Body of pancreas (tissue), 4 donors: Measurements from ENCODE around the gene DEDD2.

Experiments used
- CTCF ChIP-seq, 7 experiments: fragments of 450-650 bp in 4 of 7; fragments of 200-600 bp in 3 of 7; sonication (generic) in 3 of 7; IDR thresholded peaks; one replicate each; pipeline ENCODE4 v1.5.1; 2016 to 2019; ENCODE audit warnings: antibody characterized with exemption in 7 of 7
- POLR2A ChIP-seq, 3 donors: fragments of 450-650 bp; IDR thresholded peaks; one replicate each; pipeline ENCODE4 v1.6.1; 2016; ENCODE audit warnings: antibody characterized with exemption in 3 of 3, mild to moderate bottlenecking in 2 of 3

GRCh38 chr19:42207767-42208271 lies 9.7 kb downstream of the DEDD2 start:
- TF ChIP-seq POLR2A (IDR thresholded peaks at IDR 0.05) (no peak), CTCF (IDR thresholded peaks at IDR 0.05) (no peak)
